GM19023 (cell line): ENCODE data around the gene WAPL.
A peak's percentile ranks its signal among the peaks of the same experiment; 100 is the strongest.

Experiments
- ATAC-seq: cut with Tn5 transposase; IDR thresholded peaks from one replicate; pipeline ENCODE4 v1.9.1; 2021; ENCODE audit warnings: mild to moderate bottlenecking, moderate library complexity; ENCODE audit not compliant: unreplicated experiment

Gene WAPL

DNA sequence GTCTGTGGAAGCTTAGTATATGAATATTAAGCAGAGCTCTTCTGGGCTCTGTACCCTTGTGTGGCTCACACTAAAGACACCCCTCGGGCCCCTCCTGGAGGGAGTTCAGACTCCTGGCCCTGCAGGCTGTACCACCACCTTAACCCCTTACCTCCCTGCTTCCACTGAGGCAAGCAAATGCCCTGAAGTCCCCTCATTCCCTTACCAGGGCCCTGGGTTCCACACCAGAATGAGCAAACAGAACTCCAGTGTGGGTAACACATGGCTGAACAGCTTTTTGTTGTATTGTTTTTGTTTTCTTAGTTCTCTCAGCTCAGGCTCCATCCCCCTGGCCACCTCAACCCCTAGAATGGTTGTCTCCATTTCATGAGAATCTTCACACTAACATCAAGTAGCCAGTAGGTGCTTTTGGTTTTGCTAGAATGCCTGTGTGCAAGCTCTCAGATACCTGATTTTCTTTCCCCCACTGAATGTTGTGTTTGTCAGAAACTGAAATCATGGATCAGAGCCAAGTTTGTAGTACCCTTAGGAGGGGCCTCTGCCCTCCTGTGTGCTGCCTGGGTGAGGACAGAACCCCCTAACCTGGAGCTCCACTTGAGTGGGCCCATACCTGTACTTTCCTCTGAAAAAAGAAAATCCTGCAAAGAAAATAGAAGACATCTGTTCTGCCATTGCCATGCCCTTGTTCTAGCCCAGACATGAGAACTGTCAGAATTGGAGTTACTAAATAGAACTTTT lies 2.8 kb upstream of the WAPL start:
- no peak for ATAC-seq

DNA sequence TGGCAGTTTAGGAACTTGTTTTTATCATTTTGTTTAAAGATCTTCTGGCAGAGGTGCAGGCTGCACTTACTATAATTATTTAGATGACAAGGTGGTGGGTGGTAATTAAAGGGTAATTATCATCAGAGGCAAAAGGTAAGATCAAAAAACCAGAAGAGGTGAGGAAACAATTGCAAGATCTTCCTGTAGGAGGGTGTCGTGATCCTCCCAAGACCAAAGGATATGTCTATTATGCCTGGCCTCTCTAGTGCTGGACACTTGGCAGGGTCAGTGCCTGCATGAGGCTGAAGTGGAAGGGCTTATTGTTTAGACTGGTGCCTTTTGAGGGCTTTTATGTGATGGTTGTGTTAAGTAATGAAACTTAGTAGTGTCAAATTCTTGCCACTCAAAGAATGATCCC lies 1.8 kb upstream of the WAPL start:
- ATAC-seq: no peak

GRCh38 chr10:86522510-86522855 lies 891 bp upstream of the WAPL start:
- no peak for ATAC-seq

GRCh38 chr10:86520871-86521677 lies 518 bp downstream of the WAPL start:
- peak; percentile 27 for ATAC-seq

DNA sequence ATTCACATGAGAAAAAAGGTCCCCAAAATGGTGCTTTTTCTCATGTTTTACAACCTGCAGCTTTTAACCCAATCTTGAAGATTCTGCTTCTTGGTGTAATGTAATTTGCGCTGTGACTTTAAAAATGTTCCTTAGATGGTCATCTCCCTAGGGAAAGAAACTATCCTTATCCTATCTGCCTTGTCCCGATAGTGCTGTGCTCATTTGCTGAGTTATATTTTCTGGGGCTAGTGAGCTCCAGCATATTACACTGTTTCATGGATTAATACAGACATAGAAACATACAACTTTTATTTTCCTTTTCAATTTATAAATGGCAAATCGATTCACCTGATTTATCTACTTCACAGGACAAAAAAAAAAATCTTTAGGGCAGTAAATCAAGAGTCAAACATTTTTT lies 2.8 kb downstream of the WAPL start:
- ATAC-seq: no peak

GRCh38 chr10:86512137-86512536 lies 9.5 kb downstream of the WAPL start:
- ATAC-seq: no peak

- no peak for ATAC-seq
Measured at GRCh38 chr10:86511027-86511865, 10.3 kb downstream of the WAPL start.

GRCh38 chr10:86509145-86509544 lies 12.4 kb downstream of the WAPL start:
- no peak for ATAC-seq

GRCh38 chr10:86508217-86508616 lies 13.4 kb downstream of the WAPL start:
- ATAC-seq: no peak

DNA sequence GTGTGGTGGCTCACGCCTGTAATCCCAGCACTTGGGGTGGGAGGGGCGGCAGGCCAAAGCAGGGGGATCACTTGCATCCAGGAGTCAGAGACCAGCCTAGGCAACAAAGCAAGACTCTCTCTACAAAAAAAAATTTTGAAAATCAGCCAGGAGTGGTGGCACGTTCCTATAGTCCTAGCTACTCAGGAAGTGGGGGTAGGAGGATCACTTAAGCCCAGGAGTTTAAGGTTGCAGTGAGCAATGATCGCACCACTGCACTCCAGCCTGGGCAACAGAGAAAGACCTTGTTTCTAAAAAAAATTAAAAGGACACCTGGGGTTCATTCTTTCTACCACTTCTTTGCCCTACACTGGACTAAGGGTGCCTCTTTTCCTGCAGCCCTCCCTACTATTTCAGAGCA lies 15.1 kb downstream of the WAPL start:
- ATAC-seq: no peak

DNA sequence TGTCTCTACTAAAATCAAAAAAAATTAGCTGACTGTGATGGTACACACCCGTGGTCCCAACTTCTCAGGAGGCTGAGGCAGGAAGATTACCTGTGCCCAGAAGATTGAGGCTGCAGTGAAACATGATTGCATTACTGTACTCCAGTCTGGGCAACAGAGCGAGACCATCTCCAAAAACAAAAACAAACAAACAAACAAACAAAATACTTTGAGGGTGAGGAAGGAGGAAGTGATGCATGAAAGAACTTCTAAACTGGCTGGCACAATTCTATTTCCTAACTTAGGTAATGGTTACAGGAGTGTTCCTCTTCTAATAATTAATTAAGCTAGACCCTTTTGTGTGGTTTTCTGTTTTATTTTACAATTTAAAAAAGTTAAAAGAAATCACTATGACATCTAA lies 15.5 kb downstream of the WAPL start:
- ATAC-seq: no peak

DNA sequence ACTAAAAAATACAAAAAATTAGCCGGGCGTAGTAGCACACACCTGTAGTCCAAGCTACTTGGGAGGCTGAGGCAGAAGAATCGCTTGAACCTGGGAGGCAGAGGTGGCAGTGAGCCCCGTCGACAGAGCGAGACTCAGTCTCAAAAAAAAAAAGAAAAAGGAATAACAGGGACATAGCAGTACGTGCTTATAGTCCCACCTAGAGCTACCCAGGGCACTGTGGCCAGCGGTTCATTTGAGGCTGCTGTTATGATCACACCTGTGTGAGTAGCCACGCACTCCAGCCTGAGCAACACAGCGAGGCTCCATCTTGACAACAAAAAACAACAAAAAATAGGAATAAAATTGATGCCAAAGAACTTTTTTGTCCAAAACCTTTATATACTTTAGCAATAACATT lies 17.1 kb downstream of the WAPL start:
- ATAC-seq: no peak

GRCh38 chr10:86500846-86501245 lies 20.7 kb downstream of the WAPL start:
- no peak for ATAC-seq

DNA sequence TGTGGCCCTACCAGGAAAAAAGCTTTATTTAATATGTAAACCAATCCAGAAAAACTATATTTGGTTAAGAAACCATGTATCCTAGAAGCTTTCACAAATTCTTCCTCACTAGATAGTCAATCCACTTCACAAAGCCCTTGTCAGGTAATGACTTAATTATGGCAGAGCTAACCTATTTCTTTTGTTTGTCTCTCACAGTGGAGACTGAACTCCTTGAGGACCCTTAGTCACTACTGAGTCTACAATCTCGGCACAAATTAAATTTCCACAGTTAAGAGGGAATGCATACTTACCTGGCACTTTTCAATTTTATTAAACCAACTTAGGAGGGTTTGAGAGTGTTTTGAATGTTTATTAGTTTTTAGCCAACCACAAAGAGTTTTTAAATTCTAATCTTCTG lies 23.0 kb downstream of the WAPL start:
- no peak for ATAC-seq

- ATAC-seq: no peak
Measured at GRCh38 chr10:86497621-86498020, 24.0 kb downstream of the WAPL start.

GRCh38 chr10:86489960-86490612 lies 31.5 kb downstream of the WAPL start:
- no peak for ATAC-seq

GRCh38 chr10:86489071-86489810 lies 32.4 kb downstream of the WAPL start:
- no peak for ATAC-seq

GRCh38 chr10:86486856-86487255 lies 34.7 kb downstream of the WAPL start:
- no peak for ATAC-seq

DNA sequence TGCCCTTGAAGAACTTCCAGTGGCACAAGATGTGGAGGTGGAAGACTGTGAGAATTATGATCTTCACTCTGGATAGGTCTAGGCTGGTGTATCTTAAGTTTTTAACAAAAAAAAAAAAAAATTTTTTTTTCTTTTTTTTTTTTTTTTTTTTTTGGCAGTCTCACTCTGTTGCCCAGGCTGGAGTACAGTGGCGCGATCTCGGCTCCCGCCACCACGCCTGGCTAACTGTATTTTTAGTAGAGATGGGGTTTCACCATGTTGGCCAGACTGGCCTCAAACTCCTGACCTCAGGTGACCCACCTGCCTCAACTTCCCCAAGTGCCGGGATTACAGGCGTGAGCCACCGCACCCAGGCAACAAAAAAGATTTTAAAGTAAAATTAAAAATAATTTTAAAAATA lies 37.9 kb downstream of the WAPL start:
- no peak for ATAC-seq

GRCh38 chr10:86481761-86482160 lies 39.8 kb downstream of the WAPL start:
- ATAC-seq: no peak
